K562 (cell line): ENCODE data around the gene PLD1. TPM values are rescaled to one million over a fixed set of nuclear protein-coding genes. Genes with fewer than 3 reads are reported as not detected.

Source experiments
- ATAC-seq: fragments of 200-7000 bp; cut with Tn5 transposase; 3 replicates; pipeline ENCODE4 v1.9.1; 2020; ENCODE audit warnings: moderate library complexity
- BruUV-seq: library from RNA; stranded (reverse); fragments of 400-500 nt; replicated peaks from 2 replicates; lab custom pipeline; 2021; lab: Mats Ljungman, UMichigan
- CTCF ChIA-PET: fragments of 300-600 bp; formaldehyde crosslinking; extraction: SDS; loops from one replicate; lab custom pipeline; 2021; ENCODE audit warnings: low intra/inter-chr PET ratio; lab: Yijun Ruan, JAX
- POLR2A ChIA-PET: fragments of 300-600, 350-650 bp; sonication (Branson Sonifier 250); formaldehyde crosslinking; extraction: SDS; loops from one replicate; lab custom pipeline; 2021; ENCODE audit warnings: antibody characterized with exemption, inconsistent platforms; lab: Yijun Ruan, JAX
- DNase-seq, 4 experiments: peaks; one replicate each; pipeline versions ENCODE4 v3.0.0 to v3.0.0-alpha.2; 2011 to 2018; ENCODE audit warnings: low spot score in 3 of 4, mixed read lengths in 3 of 4; ENCODE audit errors: extremely low read depth in 1 of 4
- FAIRE-seq: peaks from 2 replicates; lab custom pipeline; 2011; peaks lifted over from hg19 to GRCh38; lab: Jason Lieb, UNC
- H2AFZ ChIP-seq: 2 replicates; pipeline ENCODE4 v1.6.0; 2011; ENCODE audit warnings: low read depth, low read length, control low read depth, inconsistent platforms
- H3K27ac ChIP-seq: fragments of 200-600 bp; 3 replicates; pipeline ENCODE4 v1.8.0; 2011; ENCODE audit warnings: low read depth, mild to moderate bottlenecking, control low read depth, inconsistent platforms, low read length, moderate library complexity, mixed read lengths; ENCODE audit errors: extremely low read depth
- H3K27me3 ChIP-seq, 2 experiments: fragments of 300-600 bp in 1 of 2; 2 replicates in 1 of 2; 3 replicates in 1 of 2; pipeline versions ENCODE4 v1.6.0 to v1.8.0; 2011; ENCODE audit warnings: inconsistent platforms in 2 of 2, low read length in 2 of 2, mild to moderate bottlenecking in 1 of 2, mixed read lengths in 1 of 2, moderate library complexity in 1 of 2; ENCODE audit not compliant: control insufficient read depth in 2 of 2, insufficient read depth in 2 of 2
- H3K36me3 ChIP-seq: fragments of 300-600 bp; 3 replicates; pipeline ENCODE4 v1.8.0; 2011; ENCODE audit warnings: mild to moderate bottlenecking, low read length, inconsistent platforms; ENCODE audit not compliant: control insufficient read depth, insufficient read depth
- H3K4me1 ChIP-seq, 2 experiments: fragments of 200-600 bp in 1 of 2; replicated peaks in 1 of 2; 2 replicates in 1 of 2; 3 replicates in 1 of 2; pipeline versions ENCODE4 v1.5.1 to v1.8.0; 2011; ENCODE audit warnings: inconsistent platforms in 2 of 2, low read length in 2 of 2, mild to moderate bottlenecking in 1 of 2, mixed read lengths in 1 of 2, moderate library complexity in 1 of 2; ENCODE audit not compliant: control insufficient read depth in 2 of 2, insufficient read depth in 2 of 2
- H3K4me2 ChIP-seq: 2 replicates; pipeline ENCODE4 v1.6.1; 2011; ENCODE audit warnings: low read length, control low read depth, inconsistent platforms, mixed read lengths; ENCODE audit not compliant: insufficient read depth
- H3K4me3 ChIP-seq: fragments of 200-600 bp; sonication (generic), shearing (Covaris generic); 2 replicates; pipeline ENCODE4 v1.5.1; 2016; ENCODE audit warnings: control low read depth, inconsistent platforms
- H3K79me2 ChIP-seq: fragments of 200-600 bp; 3 replicates; pipeline ENCODE4 v1.8.0; 2011; ENCODE audit warnings: low read length, inconsistent platforms; ENCODE audit not compliant: control insufficient read depth, insufficient read depth
- H3K9ac ChIP-seq, 2 experiments: 2 replicates each; pipeline versions ENCODE4 v1.6.0 to v1.6.1; 2011; ENCODE audit warnings: low read depth in 2 of 2, low read length in 2 of 2, control low read depth in 1 of 2, inconsistent platforms in 1 of 2, mild to moderate bottlenecking in 1 of 2, mixed read lengths in 1 of 2; ENCODE audit not compliant: insufficient read depth in 1 of 2
- H3K9me1 ChIP-seq: one replicate; pipeline ENCODE4 v1.6.0; 2011; ENCODE audit warnings: inconsistent platforms, mild to moderate bottlenecking, low read length, moderate library complexity; ENCODE audit not compliant: control insufficient read depth, insufficient read depth
- H3K9me3 ChIP-seq: replicated peaks from 2 replicates; pipeline ENCODE4 v1.5.1; 2011; ENCODE audit warnings: low read depth, low read length, inconsistent platforms; ENCODE audit not compliant: control insufficient read depth, insufficient read depth
- H4K20me1 ChIP-seq: replicated peaks from 2 replicates; pipeline ENCODE4 v1.6.1; 2011; ENCODE audit warnings: low read length, inconsistent platforms, mixed read lengths; ENCODE audit not compliant: control insufficient read depth, insufficient read depth
- ADNP ChIP-seq: fragments of 200-800 bp; sonication (Bioruptor generic); IDR thresholded peaks from 2 replicates; pipeline ENCODE4 v1.6.1; 2016; ENCODE audit warnings: missing genetic modification characterization, missing compliant biosample characterization
- BDP1 ChIP-seq: IDR thresholded peaks from 3 replicates; pipeline ENCODE4 v1.6.1; 2011; ENCODE audit not compliant: insufficient read length, insufficient read depth
- DPF2 ChIP-seq: fragments of 450-650 bp; IDR thresholded peaks from 2 replicates; pipeline ENCODE4 v1.6.1; 2016
- ESRRB ChIP-seq: fragments of 250-450 bp; sonication (Bioruptor Pico); IDR thresholded peaks from 2 replicates; pipeline ENCODE4 v1.5.0; 2020; ENCODE audit warnings: mild to moderate bottlenecking, moderate library complexity, borderline replicate concordance
- JUNB ChIP-seq: fragments of 450-650 bp; formaldehyde crosslinking; conservative IDR thresholded peaks from 2 replicates; pipeline ENCODE4 v1.4.0; 2020; ENCODE audit warnings: mild to moderate bottlenecking
- JUND ChIP-seq, 2 experiments: IDR thresholded peaks; 2 replicates in 1 of 2; 3 replicates in 1 of 2; pipeline ENCODE4 v1.6.1; 2011; ENCODE audit warnings: borderline replicate concordance in 2 of 2, low read depth in 2 of 2, low read length in 2 of 2, improper control_type of control experiment in 1 of 2, missing biosample characterization in 1 of 2, missing genetic modification characterization in 1 of 2, missing genetic modification reagents in 1 of 2
- LEF1 ChIP-seq: fragments of 450-650 bp; IDR thresholded peaks from 2 replicates; pipeline ENCODE4 v1.6.1; 2016; ENCODE audit warnings: mild to moderate bottlenecking
- NR1H2 ChIP-seq: sonication (generic); formaldehyde crosslinking; IDR thresholded peaks from 2 replicates; pipeline ENCODE4 v1.4.0; 2020; ENCODE audit warnings: mild to moderate bottlenecking, missing genetic modification reagents
- POLR2G ChIP-seq: fragments of 200-400 bp; formaldehyde crosslinking; IDR thresholded peaks from 2 replicates; pipeline ENCODE4 v1.6.1; 2017; ENCODE audit warnings: low read depth, mild to moderate bottlenecking, antibody characterized with exemption, low read length, moderate library complexity
- POLR3G ChIP-seq: IDR thresholded peaks from 2 replicates; pipeline ENCODE4 v1.6.1; 2011; ENCODE audit not compliant: insufficient read length, insufficient replicate concordance; ENCODE audit errors: extremely low read depth
- PRMT5 ChIP-seq: sonication (generic); formaldehyde crosslinking; IDR thresholded peaks from 2 replicates; pipeline ENCODE4 v1.5.0; 2020; ENCODE audit warnings: missing genetic modification reagents
- RB1 ChIP-seq: fragments of 450-650 bp; IDR thresholded peaks from 2 replicates; pipeline ENCODE4 v1.6.1; 2017; ENCODE audit warnings: low read depth, mild to moderate bottlenecking
- TAF1 ChIP-seq: IDR thresholded peaks from 2 replicates; pipeline ENCODE4 v1.6.1; 2011; ENCODE audit warnings: mild to moderate bottlenecking, low read length, moderate library complexity; ENCODE audit not compliant: insufficient read depth, control insufficient read depth, severe bottlenecking; ENCODE audit errors: extremely low read depth
- TAL1 ChIP-seq: fragments of 450-650 bp; IDR thresholded peaks from 2 replicates; pipeline ENCODE4 v1.6.1; 2016; ENCODE audit warnings: mild to moderate bottlenecking
- TCF3 ChIP-seq: sonication (generic); formaldehyde crosslinking; IDR thresholded peaks from 2 replicates; pipeline ENCODE4 v1.4.0; 2020; ENCODE audit warnings: mild to moderate bottlenecking, missing genetic modification reagents
- TRIM24 ChIP-seq, 2 experiments: fragments of 450-650 bp; IDR thresholded peaks; 2 replicates each; pipeline ENCODE4 v1.6.1; 2016
- ZNF133 ChIP-seq: fragments of 250-450 bp; sonication (Bioruptor Pico); IDR thresholded peaks from 2 replicates; pipeline ENCODE4 v1.4.0; 2020; ENCODE audit warnings: mild to moderate bottlenecking
- ZNF184 ChIP-seq: sonication (generic); formaldehyde crosslinking; IDR thresholded peaks from 2 replicates; pipeline ENCODE4 v1.5.0; 2020; ENCODE audit warnings: missing genetic modification reagents
- ZNF3 ChIP-seq: fragments of 250-450 bp; sonication (Bioruptor Pico); IDR thresholded peaks from 2 replicates; pipeline ENCODE4 v1.5.0; 2021; ENCODE audit warnings: mild to moderate bottlenecking, moderate library complexity
- ZNF551 ChIP-seq: fragments of 250-450 bp; sonication (Bioruptor Pico); IDR thresholded peaks from 2 replicates; pipeline ENCODE4 v1.5.0; 2021; ENCODE audit warnings: mild to moderate bottlenecking, moderate library complexity
- ZNF77 ChIP-seq: fragments of 250-450 bp; sonication (Bioruptor Pico); IDR thresholded peaks from 2 replicates; pipeline ENCODE4 v1.5.0; 2020
- WGBS: fragments of 100-300 bp; shearing (Covaris generic); methylation state at CpG from one replicate; pipeline ENCODE4 v1.1.6; 2016; ENCODE audit warnings: low coverage, mixed read lengths; ENCODE audit not compliant: insufficient coverage; ENCODE audit errors: missing lambda C conversion rate; 5-methylcytosine and 5-hydroxymethylcytosine counted together
- in situ Hi-C: fragments of 300-500 bp; cut with MboI; formaldehyde crosslinking; loops from 4 replicates; pipeline ENCODE4 v1.15.0; 2018; ENCODE audit warnings: inconsistent platforms, mixed read lengths
- intact Hi-C: fragments of 100-400 bp; cut with micrococcal nuclease; formaldehyde crosslinking; loops from 2 replicates; pipeline ENCODE4 v1.14.2; 2022
- polyA plus RNA-seq, 8 experiments: library from polyadenylated mRNA; depleted of rRNA in 4 of 8; stranded (reverse) in 5 of 8; unstranded in 3 of 8; fragments of >200 nt; fragmentation: Nextera tagmentation in 2 of 8; fragmentation: Illumina TruSeq in 1 of 8; extraction: Ambion mirVana in 2 of 8; extraction: Trizol in 1 of 8; gene quantifications; 2 replicates each; pipeline versions ENCODE4 v1.2.1 to v1.2.3, GENCODE V29; 2011 to 2014; ENCODE audit warnings: inconsistent platforms in 1 of 8, missing spikeins in 1 of 8
- total RNA-seq, 7 experiments: library from RNA; depleted of rRNA in 6 of 7; stranded (reverse); fragments of >200 nt in 6 of 7; fragmentation: Illumina TruSeq in 2 of 7; extraction: Trizol in 2 of 7; gene quantifications; 2 replicates each; pipeline versions ENCODE4 v1.2.1 to v1.2.3, GENCODE V29; 2011 to 2021; ENCODE audit warnings: low replicate concordance in 1 of 7
- TF ChIP-seq, protein P1 (sequence below): fragments of 450-650 bp; formaldehyde crosslinking; IDR thresholded peaks from 2 replicates; pipeline ENCODE4 v1.4.0; 2020; ENCODE audit warnings: mild to moderate bottlenecking, moderate library complexity

PLD1 gene
- total and polyA plus RNA-seq, 9 of the 15 experiments (the other 6 are each of a cell fraction or from before 2014, with no cell fraction given): 8.4 to 26.1 (median 18.6) TPM

DNA sequence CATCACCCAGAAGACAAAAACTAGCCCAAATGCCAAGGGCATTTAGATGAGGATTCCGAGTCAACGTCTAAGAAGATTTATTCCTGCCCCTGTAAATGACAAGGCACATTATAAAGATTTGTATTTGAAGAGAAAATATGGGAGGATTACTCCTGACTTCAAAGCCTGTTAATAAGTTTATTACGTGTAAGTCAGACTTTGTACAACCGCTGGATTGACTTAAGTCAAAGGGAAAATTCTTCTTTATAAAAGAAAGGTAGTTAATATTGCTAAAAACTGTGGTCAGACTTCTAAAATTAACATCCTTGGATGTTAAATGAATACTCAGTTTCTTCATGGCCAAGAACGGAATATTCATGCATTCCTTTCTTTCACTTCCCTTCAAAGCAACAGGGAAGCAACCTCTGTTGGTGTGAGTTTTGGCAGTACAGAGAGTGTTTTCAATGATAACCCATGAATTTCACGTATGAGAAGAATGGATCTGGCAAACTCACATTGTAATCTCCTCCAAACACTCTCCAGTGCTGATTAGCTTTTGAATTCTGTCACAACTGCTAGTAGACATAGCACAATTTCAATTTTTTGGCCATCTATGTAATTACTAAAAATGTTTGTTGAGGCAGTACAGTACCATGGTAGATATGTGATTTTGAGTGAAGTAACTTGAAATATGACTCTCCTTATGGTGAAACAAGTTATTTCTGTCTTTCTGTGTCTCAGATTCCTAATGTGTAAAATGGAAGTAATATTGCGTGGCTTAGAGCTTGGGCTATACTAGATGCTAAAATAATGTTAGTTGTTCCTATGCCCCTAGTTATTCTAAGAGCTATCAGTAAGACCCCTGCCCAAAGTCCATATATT, 62.0 kb downstream of the PLD1 start:
- in situ Hi-C loops (no loop called here), intact Hi-C loops (no loop called here)
- Histone ChIP-seq H3K4me1 (peaks cover 0 to 17% of the 10 kb centered on the region in 2 experiments; a peak in 4 of 5 replicates), H3K9me1 (no peaks in the 10 kb centered on the region), H2AFZ (no peak overlapping the region), H3K79me2 (no peaks in the 10 kb centered on the region), H4K20me1 (peaks cover 3% of the 10 kb centered on the region; the same call in 1 of the 2 replicates), H3K4me3 (no peak overlapping the region), H3K9me3 (0 out of 2 replicates have a peak, but pooled peaks cover 2% of the 10 kb centered on the region), H3K4me2 (peak overlapping the region; percentile 15; the same call in 1 of the 2 replicates), H3K27ac (no peak overlapping the region), H3K36me3 (no peaks in the 10 kb centered on the region), H3K27me3 (no peaks in the 10 kb centered on the region), H3K9ac (no peak overlapping the region)
- POLR2A ChIA-PET: interaction anchor here (1.0 to 1.5 kb wide), 3 partner anchors 9 to 24 kb away, joined by 3 to 7 read pairs (median 4); no protein-coding TSS in a partner anchor
- no TSS peak for BruUV-seq
- ATAC-seq (peak; percentile 67), FAIRE-seq (peak; percentile 80), DNase-seq (peak in 1 of 4 experiments; percentile 45)
- WGBS: 51% methylated on average over 7 of the region's 7 CpGs
- CTCF ChIA-PET: no interaction called here
- TF ChIP-seq TAL1 (peak; percentile 68), LEF1 (no peak), ESRRB (CRISPR knock-in tag) (no peak), BDP1 (no peak), TAF1 (no peak), TRIM24 (IDR thresholded peaks at IDR 0.05) (peak; percentile 54; a peak in 2 of 4 replicates), RB1 (no peak), JUND (IDR thresholded peaks at IDR 0.05; ENCODE audit: borderline replicate concordance, low read depth, low read length) (no peak), JUND (tag; IDR thresholded peaks at IDR 0.05; ENCODE audit: borderline replicate concordance, low read depth, low read length) (no peak), ZNF184 (no peak), JUNB (CRISPR knock-in tag) (no peak), ADNP (no peak), TCF3 (peak; percentile 71), ZNF133 (no peak), POLR2G (no peak), POLR3G (no peak), ZNF77 (CRISPR knock-in tag) (no peak), ZNF3 (CRISPR knock-in tag) (no peak), NR1H2 (CRISPR knock-in tag) (no peak), ZNF551 (CRISPR knock-in tag) (no peak), DPF2 (0 out of 2 replicates have a peak, but pooled peaks have one; percentile 33), PRMT5 (CRISPR knock-in tag) (no peak)
- TF ChIP-seq, protein P1, sequence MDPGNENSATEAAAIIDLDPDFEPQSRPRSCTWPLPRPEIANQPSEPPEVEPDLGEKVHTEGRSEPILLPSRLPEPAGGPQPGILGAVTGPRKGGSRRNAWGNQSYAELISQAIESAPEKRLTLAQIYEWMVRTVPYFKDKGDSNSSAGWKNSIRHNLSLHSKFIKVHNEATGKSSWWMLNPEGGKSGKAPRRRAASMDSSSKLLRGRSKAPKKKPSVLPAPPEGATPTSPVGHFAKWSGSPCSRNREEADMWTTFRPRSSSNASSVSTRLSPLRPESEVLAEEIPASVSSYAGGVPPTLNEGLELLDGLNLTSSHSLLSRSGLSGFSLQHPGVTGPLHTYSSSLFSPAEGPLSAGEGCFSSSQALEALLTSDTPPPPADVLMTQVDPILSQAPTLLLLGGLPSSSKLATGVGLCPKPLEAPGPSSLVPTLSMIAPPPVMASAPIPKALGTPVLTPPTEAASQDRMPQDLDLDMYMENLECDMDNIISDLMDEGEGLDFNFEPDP: no peak
